Stimulated activated naive B cell treated with anti-CD40 and anti-IgM and Interleukin-4, amounts not matched to agents 10 μg/mL and 1 μg/mL and 100 μg/mL, for 72 hours (primary cell): ENCODE data around the gene PIP5K1C.
"Not testable (repeated sequence)": the region's sequence is repeated elsewhere in the genome, so short reads cannot be mapped to it uniquely, and the experiment has no call there.

ENCODE experiments used
- ATAC-seq, 2 donors: fragments of 150-1000 bp; cut with Tn5 transposase; replicated peaks; 2 replicates each; pipeline ENCODE4 v1.10.0; 2021; ENCODE audit warnings: moderate library complexity in 1 of 2
- DNase-seq: peaks from one replicate; pipeline ENCODE4 v3.0.0; 2021
- H3K27ac Mint-ChIP-seq: one replicate; pipeline ENCODE4 v1.8.0; 2022; ENCODE audit warnings: mild to moderate bottlenecking, mixed read lengths
- H3K27me3 Mint-ChIP-seq, 2 donors: one replicate each; pipeline ENCODE4 v1.8.0; 2022; ENCODE audit warnings: mixed read lengths in 2 of 2
- H3K36me3 Mint-ChIP-seq, 2 donors: one replicate each; pipeline ENCODE4 v1.8.0; 2022; ENCODE audit warnings: mixed read lengths in 2 of 2, mild to moderate bottlenecking in 1 of 2
- H3K4me1 Mint-ChIP-seq, 2 donors: one replicate each; pipeline ENCODE4 v1.8.0; 2022; ENCODE audit warnings: mixed read lengths in 2 of 2, mild to moderate bottlenecking in 1 of 2
- H3K4me3 Mint-ChIP-seq, 2 donors: one replicate each; pipeline ENCODE4 v1.8.0; 2022; ENCODE audit warnings: mild to moderate bottlenecking in 2 of 2, mixed read lengths in 2 of 2, moderate library complexity in 1 of 2
- H3K9me3 Mint-ChIP-seq, 2 donors: one replicate each; pipeline ENCODE4 v1.8.0; 2022; ENCODE audit warnings: mixed read lengths in 2 of 2, mild to moderate bottlenecking in 1 of 2

The PIP5K1C gene

DNA sequence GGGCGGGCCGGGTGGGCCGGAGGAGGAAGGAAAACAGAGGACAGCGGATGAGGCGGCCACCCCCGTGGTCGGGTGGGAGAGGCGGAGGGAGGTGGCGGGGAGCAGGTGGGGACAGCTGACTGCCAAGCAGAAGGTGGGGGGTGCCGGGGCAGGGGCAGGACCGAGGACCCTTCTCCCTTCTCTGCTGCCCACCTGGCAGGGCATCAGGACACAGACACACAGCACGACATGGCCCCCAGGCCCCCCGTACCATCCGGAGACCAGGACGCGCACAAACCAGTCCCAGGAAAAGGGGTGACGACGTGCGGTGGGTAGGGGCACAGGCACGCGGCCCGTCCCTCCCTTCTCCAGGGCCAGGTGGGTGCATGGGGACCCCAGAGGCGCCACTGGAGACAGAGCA, 62.6 kb downstream of the PIP5K1C start:
- Mint-ChIP-seq H3K9me3 (no peaks in the 10 kb centered on the region), H3K27me3 (no peaks in the 10 kb centered on the region), H3K4me1 (no peaks in the 10 kb centered on the region), H3K4me3 (no peak overlapping the region), H3K36me3 (peaks cover 19 to 39% of the 10 kb centered on the region in 2 donors), H3K27ac (no peak overlapping the region)
- no peak for ATAC-seq
- no peak for DNase-seq

DNA sequence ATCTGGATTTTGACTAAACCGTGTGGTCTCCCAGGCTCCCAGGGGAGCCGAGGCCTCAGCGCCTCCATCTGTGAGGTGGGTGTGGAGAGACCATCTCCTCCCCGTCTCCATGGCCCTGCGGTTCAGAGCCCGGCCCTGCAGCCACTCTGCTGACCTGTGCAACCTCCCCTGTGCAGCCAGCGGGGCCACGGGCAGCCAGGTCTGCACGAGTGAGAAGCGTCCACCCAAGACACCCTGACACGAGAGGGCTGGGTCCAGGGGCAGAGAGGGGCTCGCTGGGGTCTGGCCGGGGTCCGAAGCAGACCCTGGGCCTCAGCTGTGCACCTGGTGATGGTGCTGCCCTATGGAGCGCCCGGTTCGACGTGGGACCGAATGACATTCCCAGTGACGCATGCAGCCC, 63.3 kb downstream of the PIP5K1C start:
- DNase-seq = no peak
- Mint-ChIP-seq H3K9me3 (no peaks in the 10 kb centered on the region), H3K27ac (no peak overlapping the region), H3K4me1 (no peaks in the 10 kb centered on the region), H3K4me3 (no peak overlapping the region), H3K36me3 (peaks cover 24 to 42% of the 10 kb centered on the region in 2 donors), H3K27me3 (no peaks in the 10 kb centered on the region)
- no peak for ATAC-seq

DNA sequence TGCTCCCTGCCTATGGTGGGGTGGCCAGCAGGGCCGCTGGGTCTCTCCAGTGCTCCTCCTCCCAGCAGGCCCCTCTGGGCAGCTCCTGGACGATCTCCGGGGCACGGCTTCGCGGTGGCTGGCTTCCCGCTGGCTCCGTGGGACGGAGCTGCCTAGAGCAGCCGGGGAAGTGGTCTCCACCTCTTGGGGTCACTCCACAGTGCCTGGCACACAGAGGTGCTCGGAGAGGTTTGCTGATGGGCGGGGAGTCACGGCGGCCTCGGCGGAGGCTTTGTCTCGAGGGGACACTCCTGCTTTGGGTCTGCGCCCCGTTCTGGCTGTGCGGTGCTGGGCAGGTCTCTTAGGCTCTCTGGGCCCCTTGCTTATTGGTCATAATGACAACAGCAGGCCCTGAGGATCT, 63.8 kb downstream of the PIP5K1C start:
- H3K27me3 Mint-ChIP-seq = no peaks in the 10 kb centered on the region
- no peaks in the 10 kb centered on the region for H3K9me3 Mint-ChIP-seq
- H3K27ac Mint-ChIP-seq = no peak overlapping the region
- ATAC-seq (no peak), DNase-seq (no peak)
- H3K4me1 Mint-ChIP-seq = no peaks in the 10 kb centered on the region
- H3K36me3 Mint-ChIP-seq = peaks cover 25 to 38% of the 10 kb centered on the region in 2 donors
- no peak overlapping the region for H3K4me3 Mint-ChIP-seq

DNA sequence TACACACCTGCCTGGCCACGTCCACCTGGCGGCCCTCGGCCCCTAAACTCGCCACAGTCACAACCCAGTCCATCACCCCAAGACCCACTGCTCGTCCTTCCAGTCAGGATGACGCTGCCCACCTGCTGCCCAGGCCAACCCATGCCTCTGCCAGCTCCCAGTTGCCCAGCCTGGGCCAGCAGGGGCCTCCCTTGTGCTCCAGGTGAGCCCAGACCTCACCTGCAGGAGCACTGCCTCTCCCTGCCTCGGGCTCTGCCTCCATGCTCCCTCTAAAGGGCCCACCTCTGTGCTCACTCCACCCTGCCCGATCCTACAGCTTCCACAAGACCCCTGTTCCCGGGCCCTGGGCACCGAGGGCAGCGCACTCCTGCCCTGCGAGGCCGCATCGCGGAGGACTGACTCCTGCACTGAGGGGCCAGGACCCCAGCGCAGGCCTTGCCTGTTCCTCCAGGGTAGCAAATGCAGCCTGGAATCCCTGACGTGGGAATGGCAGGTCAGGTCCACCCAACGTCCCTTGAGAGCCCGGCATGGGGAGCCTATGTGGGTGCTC, 65.7 kb downstream of the PIP5K1C start:
- H3K4me3 Mint-ChIP-seq = no peak overlapping the region
- no peaks in the 10 kb centered on the region for H3K27me3 Mint-ChIP-seq
- peaks cover 32 to 42% of the 10 kb centered on the region in 2 donors for H3K36me3 Mint-ChIP-seq
- no peaks in the 10 kb centered on the region for H3K9me3 Mint-ChIP-seq
- ATAC-seq = no peak
- peaks cover 0 to 6% of the 10 kb centered on the region in 2 donors for H3K4me1 Mint-ChIP-seq
- H3K27ac Mint-ChIP-seq = peak overlapping the region; percentile 86
- DNase-seq = no peak

DNA sequence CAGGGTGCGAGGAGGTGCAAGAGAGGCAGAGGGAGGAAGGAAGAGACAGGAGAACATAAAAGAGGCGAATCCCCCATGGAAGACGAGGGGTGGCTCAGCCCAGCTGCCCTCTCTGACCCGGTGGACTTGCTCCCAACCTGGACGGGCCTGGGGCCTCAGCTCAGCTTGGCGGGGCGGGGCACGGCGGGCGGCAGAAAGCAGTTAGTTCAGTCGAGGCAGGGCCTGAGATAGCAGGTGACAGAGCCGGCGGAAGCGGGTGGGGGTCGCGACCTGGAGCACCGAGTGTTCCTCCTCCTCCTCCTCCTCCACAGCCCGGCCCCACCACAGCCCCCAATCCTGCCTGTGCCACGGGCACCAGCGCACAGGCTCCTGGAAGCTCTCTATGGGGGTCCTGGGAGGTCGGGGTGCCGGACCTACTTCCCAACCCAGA, 66.7 kb downstream of the PIP5K1C start:
- H3K36me3 Mint-ChIP-seq = peaks cover 25 to 34% of the 10 kb centered on the region in 2 donors

DNA sequence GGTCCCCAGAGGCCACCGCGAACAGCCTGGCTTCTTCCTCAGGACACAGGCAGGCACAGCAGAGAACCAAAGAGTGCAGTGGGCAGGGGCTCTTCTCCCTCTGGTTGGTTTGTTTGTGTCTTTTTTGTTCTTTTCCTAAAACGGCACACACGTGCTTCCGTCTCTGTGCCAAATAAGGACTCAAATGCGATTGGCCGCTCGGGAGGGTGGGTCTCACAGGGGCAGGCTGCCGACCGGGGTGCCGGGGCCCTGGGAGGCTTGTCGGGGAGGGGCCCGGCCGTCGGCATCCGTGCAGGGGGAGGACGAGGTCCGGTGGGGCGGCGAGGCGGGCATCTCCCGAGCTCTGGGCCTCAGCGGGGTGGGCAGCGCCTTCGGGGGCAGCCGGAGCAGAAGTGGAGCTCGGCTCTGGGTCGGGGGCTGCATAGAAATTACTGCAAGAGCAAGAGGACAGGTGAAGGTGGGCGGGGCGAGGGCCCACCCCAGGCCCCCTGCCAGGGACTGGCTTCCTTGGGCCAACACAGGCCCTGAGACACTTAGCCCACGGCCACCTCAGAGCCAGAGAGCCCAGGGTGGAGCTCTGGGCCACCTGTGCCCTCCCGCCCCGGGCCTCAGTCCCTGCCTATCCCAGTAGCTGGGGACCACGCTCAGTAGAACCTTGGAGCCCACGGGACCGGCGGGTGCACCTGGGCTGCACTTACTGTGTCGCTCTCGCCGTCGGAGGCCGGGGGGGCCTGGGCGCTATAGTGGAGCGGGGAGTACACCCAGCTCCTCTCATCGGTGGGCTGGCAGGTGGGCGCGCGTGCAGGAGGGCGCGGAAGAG, 67.3 kb downstream of the PIP5K1C start:
- Mint-ChIP-seq H3K9me3 (no peaks in the 10 kb centered on the region), H3K4me3 (no peak overlapping the region), H3K4me1 (peaks cover 0 to 6% of the 10 kb centered on the region in 2 donors), H3K27ac (peak overlapping the region; percentile 87), H3K36me3 (peaks cover 22 to 31% of the 10 kb centered on the region in 2 donors), H3K27me3 (no peaks in the 10 kb centered on the region)
- no peak for ATAC-seq
- no peak for DNase-seq

More for the DNA sequence above, 66.7 kb downstream of the PIP5K1C start:
- Mint-ChIP-seq H3K4me3 (no peak overlapping the region), H3K27ac (peak overlapping the region; percentile 87), H3K9me3 (no peaks in the 10 kb centered on the region), H3K27me3 (no peaks in the 10 kb centered on the region), H3K4me1 (peaks cover 0 to 6% of the 10 kb centered on the region in 2 donors)
- no peak for DNase-seq
- no peak for ATAC-seq

DNA sequence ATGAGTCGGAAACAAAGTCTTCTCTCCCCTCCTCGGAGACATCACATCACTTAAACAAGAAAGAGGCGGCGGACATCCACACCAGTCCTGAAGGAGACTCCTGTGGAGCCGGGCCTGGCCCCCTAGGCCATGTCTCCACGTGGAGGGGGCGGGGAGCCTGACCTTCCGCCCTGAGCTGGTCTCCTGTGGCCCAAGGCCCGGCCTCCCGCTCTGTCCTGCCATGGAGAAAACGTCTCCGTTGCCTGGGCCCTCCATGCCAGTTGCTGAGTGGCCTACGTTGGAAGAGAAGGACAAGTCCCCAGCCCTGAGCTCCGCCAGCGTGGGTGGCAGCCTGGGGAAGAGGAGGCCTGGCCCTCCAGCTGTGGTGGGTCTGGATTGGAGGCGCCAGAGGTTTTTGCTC, 68.2 kb downstream of the PIP5K1C start:
- no peak overlapping the region for H3K4me3 Mint-ChIP-seq
- ATAC-seq (no peak), DNase-seq (no peak)
- H3K4me1 Mint-ChIP-seq = peaks cover 0 to 7% of the 10 kb centered on the region in 2 donors
- H3K27me3 Mint-ChIP-seq = no peaks in the 10 kb centered on the region
- H3K36me3 Mint-ChIP-seq = peaks cover 21 to 30% of the 10 kb centered on the region in 2 donors
- no peaks in the 10 kb centered on the region for H3K9me3 Mint-ChIP-seq
- peak overlapping the region; percentile 20 for H3K27ac Mint-ChIP-seq

DNA sequence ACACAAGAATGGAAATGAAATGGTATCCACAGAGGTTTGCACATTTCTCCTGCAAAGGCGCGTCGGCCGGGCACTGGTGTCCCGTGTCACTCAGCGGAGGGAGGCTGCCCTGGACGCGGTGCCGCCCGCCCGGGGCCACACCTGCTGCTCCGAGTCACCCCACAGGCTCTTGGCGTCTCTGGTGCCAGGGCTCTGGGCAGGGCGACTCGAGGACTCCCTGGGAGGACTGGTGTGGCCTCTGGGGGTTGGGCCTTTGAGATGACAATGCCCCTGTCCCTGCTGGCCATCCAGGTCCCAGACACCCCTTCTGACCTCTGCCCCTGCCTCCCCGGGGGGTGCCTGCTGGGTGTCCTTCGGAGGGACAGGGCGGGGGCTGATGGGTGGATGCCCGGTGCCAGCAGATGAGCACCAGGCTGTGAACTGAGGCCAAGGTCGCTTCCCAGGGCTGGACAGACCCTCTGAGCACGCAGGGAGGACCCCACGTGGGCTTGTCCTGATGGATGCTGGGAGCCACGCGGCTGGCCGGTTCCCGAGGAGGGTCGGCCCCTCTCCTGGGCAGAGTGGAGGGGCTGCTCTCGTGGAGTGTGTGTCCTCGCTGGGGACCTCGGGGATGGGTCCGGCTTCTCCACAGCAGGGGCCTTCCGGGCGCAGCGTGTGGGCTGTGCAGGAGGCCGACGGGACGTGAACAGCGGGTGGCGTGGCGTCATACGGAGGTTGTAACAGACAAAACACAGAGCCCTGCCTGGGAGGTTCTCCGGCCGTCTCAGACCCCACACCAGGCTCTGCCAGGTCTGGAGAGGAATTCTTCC, 69.0 kb downstream of the PIP5K1C start:
- DNase-seq (no peak), ATAC-seq (no peak)
- Mint-ChIP-seq H3K4me1 (peaks cover 8 to 16% of the 10 kb centered on the region in 2 donors), H3K4me3 (no peak overlapping the region), H3K9me3 (no peaks in the 10 kb centered on the region), H3K27ac (no peak overlapping the region), H3K36me3 (peaks cover 20 to 32% of the 10 kb centered on the region in 2 donors), H3K27me3 (no peaks in the 10 kb centered on the region)

- ATAC-seq, DNase-seq, H3K4me3 Mint-ChIP-seq, H3K27me3 Mint-ChIP-seq, H3K27ac Mint-ChIP-seq, H3K9me3 Mint-ChIP-seq: not testable (repeated sequence)
- peaks cover 20 to 32% of the 10 kb centered on the region in 2 donors for H3K36me3 Mint-ChIP-seq
- peaks cover 19 to 37% of the 10 kb centered on the region in 2 donors for H3K4me1 Mint-ChIP-seq
Measured at GRCh38 chr19:3628766-3629165, 71.5 kb downstream of the PIP5K1C start.

DNA sequence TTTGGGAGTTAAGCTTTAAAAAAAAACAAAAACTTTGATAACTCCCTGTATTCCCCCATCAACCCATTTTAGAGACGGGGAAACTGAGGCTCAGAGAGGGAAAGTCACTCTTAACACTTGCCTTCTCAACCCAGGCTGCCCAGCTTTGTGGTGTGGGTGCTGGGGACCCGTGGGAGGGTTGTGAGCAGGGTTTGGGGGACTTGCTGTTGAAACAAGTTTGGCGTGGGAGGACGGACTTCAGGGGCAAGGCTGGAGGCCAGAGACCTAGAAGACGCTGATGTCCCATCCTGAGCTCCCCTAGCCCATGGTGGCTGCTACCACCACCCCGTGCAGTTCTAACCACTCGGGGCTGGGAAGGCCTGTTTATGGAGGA, 72.9 kb downstream of the PIP5K1C start:
- ATAC-seq = no peak
- peaks cover 19 to 37% of the 10 kb centered on the region in 2 donors for H3K4me1 Mint-ChIP-seq
- no peaks in the 10 kb centered on the region for H3K27me3 Mint-ChIP-seq
- peak overlapping the region; percentile 91 to 99 for H3K4me3 Mint-ChIP-seq
- no peaks in the 10 kb centered on the region for H3K9me3 Mint-ChIP-seq
- DNase-seq = no peak
- peaks cover 18 to 27% of the 10 kb centered on the region in 2 donors for H3K36me3 Mint-ChIP-seq
- H3K27ac Mint-ChIP-seq = peak overlapping the region; percentile 99

GRCh38 chr19:3626473-3627350, 73.6 kb downstream of the PIP5K1C start, which contains the start of gene CACTIN:
CACTIN (minus strand) TSS chr19:3626790; CDS start chr19:3626762, 28 bp downstream.
- Mint-ChIP-seq H3K27ac (peak within 1 kb of the TSS; percentile 99), H3K27me3 (no peaks in the 10 kb centered on the region), H3K36me3 (peaks cover 19 to 29% of the 10 kb centered on the region in 2 donors), H3K9me3 (no peaks in the 10 kb centered on the region), H3K4me1 (peaks cover 21 to 37% of the 10 kb centered on the region in 2 donors), H3K4me3 (peak within 1 kb of the TSS; percentile 91 to 99)
- peak; percentile 98 for DNase-seq
- peak; percentile 96 for ATAC-seq

DNA sequence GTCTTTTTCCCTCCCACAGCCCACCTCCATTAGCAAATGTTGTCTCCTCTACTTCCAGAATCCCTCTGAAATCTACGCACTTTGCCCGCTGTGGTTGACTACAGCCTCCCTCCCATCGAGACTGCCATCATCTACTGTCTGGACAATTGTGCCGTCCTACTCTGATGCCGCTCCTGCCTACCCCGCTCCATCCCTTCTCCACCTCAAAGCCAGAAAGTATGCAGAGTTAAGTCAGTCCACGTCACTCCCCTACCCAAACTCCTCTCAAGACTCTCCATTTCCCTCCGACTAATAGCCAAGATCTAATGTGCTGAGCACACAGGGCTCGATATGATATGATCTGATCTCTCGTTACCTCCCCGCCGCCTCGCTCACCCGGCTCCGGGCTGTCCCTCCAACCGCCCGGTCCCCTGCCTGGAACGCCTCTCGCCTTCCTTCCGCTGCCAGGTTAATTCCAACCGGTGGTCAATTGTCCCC, 74.2 kb downstream of the PIP5K1C start:
- Mint-ChIP-seq H3K9me3 (no peaks in the 10 kb centered on the region), H3K27me3 (no peaks in the 10 kb centered on the region), H3K4me1 (peaks cover 21 to 37% of the 10 kb centered on the region in 2 donors), H3K36me3 (peaks cover 20 to 33% of the 10 kb centered on the region in 2 donors), H3K4me3 (peak overlapping the region; percentile 91 to 99), H3K27ac (peak overlapping the region; percentile 99)
- DNase-seq = no peak
- ATAC-seq = peak; percentile 4 to 30

- H3K4me1 Mint-ChIP-seq = peaks cover 26 to 38% of the 10 kb centered on the region in 2 donors
- no peaks in the 10 kb centered on the region for H3K9me3 Mint-ChIP-seq
- no peak for ATAC-seq
- peaks cover 20 to 37% of the 10 kb centered on the region in 2 donors for H3K36me3 Mint-ChIP-seq
- no peaks in the 10 kb centered on the region for H3K27me3 Mint-ChIP-seq
- H3K27ac Mint-ChIP-seq = no peak overlapping the region
- no peak for DNase-seq
- no peak overlapping the region for H3K4me3 Mint-ChIP-seq
Measured at GRCh38 chr19:3623716-3624115, 76.6 kb downstream of the PIP5K1C start.
